Calu3 (cell line): ENCODE results near the gene ANKS1A. TPM values are rescaled to one million over a fixed set of nuclear protein-coding genes. Genes with fewer than 3 reads are reported as not detected.

Experiments used
- BruUV-seq: library from RNA; stranded (reverse); fragments of 400-500 nt; replicated peaks from 2 replicates; lab custom pipeline; 2021; lab: Mats Ljungman, UMichigan
- CTCF ChIA-PET: fragments of 300-600 bp; sonication (Branson Sonifier 250); formaldehyde crosslinking; loops from one replicate; lab custom pipeline; 2022; ENCODE audit warnings: antibody characterized with exemption; lab: Charles Lee
- DNase-seq: peaks from one replicate; pipeline ENCODE4 v3.0.0; 2022
- H3K27ac Mint-ChIP-seq: one replicate; pipeline ENCODE4 v1.8.0; 2022; ENCODE audit warnings: mixed read lengths; ENCODE audit not compliant: unreplicated experiment
- H3K27me3 Mint-ChIP-seq: one replicate; pipeline ENCODE4 v1.8.0; 2022; ENCODE audit warnings: mixed read lengths; ENCODE audit not compliant: unreplicated experiment
- H3K36me3 Mint-ChIP-seq: one replicate; pipeline ENCODE4 v1.8.0; 2022; ENCODE audit warnings: mild to moderate bottlenecking, moderate library complexity, mixed read lengths; ENCODE audit not compliant: insufficient read depth, unreplicated experiment
- H3K4me1 Mint-ChIP-seq: one replicate; pipeline ENCODE4 v1.8.0; 2022; ENCODE audit warnings: mild to moderate bottlenecking, low read depth, mixed read lengths; ENCODE audit not compliant: unreplicated experiment
- H3K4me3 Mint-ChIP-seq: one replicate; pipeline ENCODE4 v1.8.0; 2022; ENCODE audit warnings: mild to moderate bottlenecking, low read depth, moderate library complexity, mixed read lengths; ENCODE audit not compliant: unreplicated experiment
- H3K9me3 Mint-ChIP-seq: one replicate; pipeline ENCODE4 v1.8.0; 2022; ENCODE audit warnings: low read depth, mixed read lengths; ENCODE audit not compliant: unreplicated experiment
- intact Hi-C: fragments of 100-400 bp; cut with micrococcal nuclease; formaldehyde crosslinking; loops from one replicate; pipeline ENCODE4 v1.10.0; 2022; ENCODE audit not compliant: unreplicated experiment
- total RNA-seq: library from RNA; stranded (reverse); gene quantifications from 2 replicates; pipeline ENCODE4 v1.2.3, GENCODE V29; 2022
- TF ChIP-seq, protein P1 (sequence below): fragments of 200-600 bp; IDR thresholded peaks from one replicate; pipeline ENCODE4 v1.8.0; 2022; ENCODE audit warnings: antibody characterized with exemption; ENCODE audit not compliant: unreplicated experiment

ANKS1A gene
- total RNA-seq, 1 experiment from 2014 or later: 60.3 TPM

DNA sequence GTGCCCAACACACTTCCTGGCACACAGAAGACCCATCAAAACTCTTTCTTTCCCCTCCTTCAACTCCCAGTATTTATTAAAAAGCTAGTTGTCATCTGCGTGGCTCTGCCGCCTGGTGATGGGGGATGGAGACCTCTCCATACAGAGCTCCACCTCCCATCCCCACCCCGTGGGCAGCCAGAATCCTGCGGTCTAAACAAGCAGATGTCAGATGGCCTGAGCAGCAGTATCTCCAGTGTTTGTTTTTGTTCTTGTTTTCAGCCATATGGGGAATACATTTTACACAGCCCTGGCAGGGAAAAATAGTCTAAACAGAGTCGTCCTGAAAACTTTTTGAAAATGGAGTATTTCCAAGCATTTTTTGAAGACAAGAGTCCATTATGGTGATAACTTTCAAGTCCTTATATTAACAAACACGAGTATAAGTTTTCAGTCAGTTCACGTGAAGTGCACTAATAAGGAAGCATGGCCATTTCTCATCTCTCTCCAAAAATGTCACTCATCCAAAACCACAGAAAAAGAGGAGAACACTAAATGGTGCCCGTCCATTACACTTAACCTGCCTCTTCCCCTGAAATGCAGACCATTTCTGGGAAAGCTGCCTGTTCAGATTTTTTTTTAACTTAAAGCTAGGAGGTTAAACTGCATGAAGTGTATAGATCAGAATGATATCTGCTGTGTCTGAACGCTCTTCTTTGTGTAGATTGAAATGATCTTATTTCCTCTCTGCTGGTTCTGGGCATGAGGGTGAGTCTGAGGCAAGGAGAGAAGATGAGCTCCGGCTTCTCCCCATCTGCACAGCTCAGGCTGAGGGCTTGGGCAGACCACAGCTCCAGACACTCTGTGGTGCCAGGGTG, 161.1 kb downstream of the ANKS1A start:
- BruUV-seq: no TSS peak
- TF ChIP-seq, protein P1, sequence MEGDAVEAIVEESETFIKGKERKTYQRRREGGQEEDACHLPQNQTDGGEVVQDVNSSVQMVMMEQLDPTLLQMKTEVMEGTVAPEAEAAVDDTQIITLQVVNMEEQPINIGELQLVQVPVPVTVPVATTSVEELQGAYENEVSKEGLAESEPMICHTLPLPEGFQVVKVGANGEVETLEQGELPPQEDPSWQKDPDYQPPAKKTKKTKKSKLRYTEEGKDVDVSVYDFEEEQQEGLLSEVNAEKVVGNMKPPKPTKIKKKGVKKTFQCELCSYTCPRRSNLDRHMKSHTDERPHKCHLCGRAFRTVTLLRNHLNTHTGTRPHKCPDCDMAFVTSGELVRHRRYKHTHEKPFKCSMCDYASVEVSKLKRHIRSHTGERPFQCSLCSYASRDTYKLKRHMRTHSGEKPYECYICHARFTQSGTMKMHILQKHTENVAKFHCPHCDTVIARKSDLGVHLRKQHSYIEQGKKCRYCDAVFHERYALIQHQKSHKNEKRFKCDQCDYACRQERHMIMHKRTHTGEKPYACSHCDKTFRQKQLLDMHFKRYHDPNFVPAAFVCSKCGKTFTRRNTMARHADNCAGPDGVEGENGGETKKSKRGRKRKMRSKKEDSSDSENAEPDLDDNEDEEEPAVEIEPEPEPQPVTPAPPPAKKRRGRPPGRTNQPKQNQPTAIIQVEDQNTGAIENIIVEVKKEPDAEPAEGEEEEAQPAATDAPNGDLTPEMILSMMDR: no peak
- Mint-ChIP-seq H3K9me3 (no peaks in the 10 kb centered on the region), H3K4me1 (no peaks in the 10 kb centered on the region), H3K27ac (no peak overlapping the region), H3K27me3 (no peaks in the 10 kb centered on the region), H3K36me3 (no peaks in the 10 kb centered on the region), H3K4me3 (no peak overlapping the region)
- intact Hi-C loops: no loop called here
- DNase-seq: no peak
- CTCF ChIA-PET: no interaction called here

DNA sequence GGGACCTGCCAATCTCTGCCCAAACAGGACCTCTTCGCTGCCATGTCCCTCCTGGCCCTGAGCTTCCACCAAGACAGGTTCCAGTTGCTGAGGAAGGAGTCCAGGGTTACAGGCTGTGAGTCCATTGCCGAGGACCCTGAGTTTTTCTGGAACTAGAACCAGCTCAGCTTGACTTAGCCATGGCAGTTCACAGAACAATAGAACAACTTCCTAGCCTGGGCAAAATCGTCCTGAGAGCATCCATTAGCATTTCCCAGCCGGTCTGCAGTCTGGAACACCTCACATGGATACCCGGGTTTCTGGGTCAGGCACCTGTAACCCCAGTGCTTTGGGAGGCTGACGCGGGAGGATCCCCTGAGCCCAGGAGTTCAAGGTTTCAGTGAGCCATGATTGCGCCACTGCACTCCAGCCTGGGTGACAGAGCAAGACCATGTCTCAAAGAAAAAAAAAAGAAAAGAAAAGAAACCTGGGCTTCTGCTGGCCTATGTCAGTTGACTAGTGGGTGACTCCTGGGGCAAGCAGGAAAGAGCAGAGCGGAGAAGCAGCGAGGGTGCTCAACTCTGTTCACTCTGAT, 161.8 kb downstream of the ANKS1A start:
- H3K9me3 Mint-ChIP-seq: no peaks in the 10 kb centered on the region
- peaks cover 5% of the 10 kb centered on the region for H3K36me3 Mint-ChIP-seq
- no peak for DNase-seq
- TF ChIP-seq, protein P1: no peak
- CTCF ChIA-PET: interaction anchor here (0.7 kb wide), 1 partner anchor 10 kb away, joined by 3 read pairs; no protein-coding TSS in a partner anchor
- BruUV-seq: no TSS peak
- intact Hi-C loops: no loop called here
- H3K27me3 Mint-ChIP-seq: no peaks in the 10 kb centered on the region
- H3K4me1 Mint-ChIP-seq: no peaks in the 10 kb centered on the region
- H3K4me3 Mint-ChIP-seq: no peak overlapping the region
- no peak overlapping the region for H3K27ac Mint-ChIP-seq

DNA sequence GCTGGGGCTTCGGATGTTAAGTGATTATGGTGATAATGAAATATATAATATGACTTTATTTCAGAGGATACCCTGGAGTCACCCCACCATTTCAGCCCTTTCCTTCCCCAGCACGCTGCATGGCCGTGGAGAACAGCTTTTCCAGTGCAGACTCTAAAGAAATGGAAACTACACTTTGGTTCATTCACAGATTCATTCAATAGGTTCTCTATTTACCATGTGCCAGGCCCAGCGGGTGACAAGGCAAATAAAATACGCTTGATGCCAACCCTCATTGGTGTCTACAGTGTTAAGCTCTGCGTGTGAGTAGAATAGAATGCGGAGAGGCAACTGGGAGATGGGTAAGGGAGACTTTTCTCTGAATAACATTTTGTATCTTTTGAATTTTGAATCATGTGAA, 162.3 kb downstream of the ANKS1A start:
- no peaks in the 10 kb centered on the region for H3K4me1 Mint-ChIP-seq
- no peak overlapping the region for H3K27ac Mint-ChIP-seq
- H3K9me3 Mint-ChIP-seq: no peaks in the 10 kb centered on the region
- DNase-seq: no peak
- TF ChIP-seq, protein P1: no peak
- no peak overlapping the region for H3K4me3 Mint-ChIP-seq
- no peaks in the 10 kb centered on the region for H3K27me3 Mint-ChIP-seq
- peaks cover 6% of the 10 kb centered on the region for H3K36me3 Mint-ChIP-seq
- CTCF ChIA-PET: interaction anchor here (0.7 to 0.9 kb wide), 2 partner anchors 9 to 24 kb away, joined by 3 read pairs; no protein-coding TSS in a partner anchor
- intact Hi-C loops: no loop called here
- BruUV-seq: no TSS peak

DNA sequence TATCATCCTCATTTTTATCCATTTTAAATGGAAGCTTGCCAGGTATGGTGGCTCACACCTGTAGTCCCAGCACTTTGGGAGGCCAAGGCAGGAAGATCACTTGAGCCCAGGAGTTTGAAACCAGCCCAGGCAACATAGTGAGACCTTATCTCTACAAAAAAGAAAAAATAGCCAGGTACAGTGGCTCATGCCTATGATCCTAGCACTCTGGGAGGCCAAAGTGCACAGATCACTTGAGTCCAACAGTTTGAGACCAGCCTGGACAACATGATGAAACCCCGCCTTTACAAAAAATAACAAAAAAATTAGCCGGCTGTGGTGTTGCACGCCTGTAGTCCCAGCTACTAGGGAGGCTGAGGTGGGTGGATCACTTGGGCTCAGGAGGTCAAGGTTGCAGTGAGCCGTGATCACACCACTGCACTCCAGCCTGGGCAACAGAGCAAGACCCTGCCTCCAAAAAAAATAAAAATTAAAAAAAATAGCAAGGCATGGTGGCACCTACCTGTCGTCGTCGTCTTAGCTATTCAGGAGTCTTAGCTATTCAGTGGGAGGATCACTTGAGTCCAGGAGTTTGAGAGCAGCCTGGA, 163.0 kb downstream of the ANKS1A start:
- no peaks in the 10 kb centered on the region for H3K9me3 Mint-ChIP-seq
- no peaks in the 10 kb centered on the region for H3K4me1 Mint-ChIP-seq
- CTCF ChIA-PET: interaction anchor here (0.6 to 0.9 kb wide), 3 partner anchors 24 to 1876 kb away, joined by 3 to 5 read pairs (median 4); no protein-coding TSS in a partner anchor
- intact Hi-C loops: no loop called here
- peaks cover 6% of the 10 kb centered on the region for H3K36me3 Mint-ChIP-seq
- no peak overlapping the region for H3K27ac Mint-ChIP-seq
- H3K4me3 Mint-ChIP-seq: no peak overlapping the region
- H3K27me3 Mint-ChIP-seq: no peaks in the 10 kb centered on the region
- no peak for DNase-seq
- BruUV-seq: no TSS peak
- TF ChIP-seq, protein P1: no peak
